Adrenal gland (tissue), 5 donors: Measurements from ENCODE around the gene CFLAR.

ENCODE experiments used
- POLR2A ChIP-seq, 2 donors: fragments of 450-650 bp; IDR thresholded peaks; one replicate each; pipeline ENCODE4 v1.6.1; 2017; ENCODE audit warnings: antibody characterized with exemption in 2 of 2, mild to moderate bottlenecking in 2 of 2, moderate library complexity in 1 of 2
- TF ChIP-seq, protein P1 (sequence below), 6 experiments: fragments of 450-650 bp in 4 of 6; fragments of 200-600 bp in 2 of 6; sonication (generic) in 1 of 6; IDR thresholded peaks; 1 replicate in 5 of 6; 2 replicates in 1 of 6; pipeline versions ENCODE4 v1.5.1 to v1.8.0; 2016 to 2021; ENCODE audit warnings: antibody characterized with exemption in 6 of 6, mild to moderate bottlenecking in 2 of 6, moderate library complexity in 1 of 6
- donor health status: DM: no; HTN: no; CAD: no.

DNA sequence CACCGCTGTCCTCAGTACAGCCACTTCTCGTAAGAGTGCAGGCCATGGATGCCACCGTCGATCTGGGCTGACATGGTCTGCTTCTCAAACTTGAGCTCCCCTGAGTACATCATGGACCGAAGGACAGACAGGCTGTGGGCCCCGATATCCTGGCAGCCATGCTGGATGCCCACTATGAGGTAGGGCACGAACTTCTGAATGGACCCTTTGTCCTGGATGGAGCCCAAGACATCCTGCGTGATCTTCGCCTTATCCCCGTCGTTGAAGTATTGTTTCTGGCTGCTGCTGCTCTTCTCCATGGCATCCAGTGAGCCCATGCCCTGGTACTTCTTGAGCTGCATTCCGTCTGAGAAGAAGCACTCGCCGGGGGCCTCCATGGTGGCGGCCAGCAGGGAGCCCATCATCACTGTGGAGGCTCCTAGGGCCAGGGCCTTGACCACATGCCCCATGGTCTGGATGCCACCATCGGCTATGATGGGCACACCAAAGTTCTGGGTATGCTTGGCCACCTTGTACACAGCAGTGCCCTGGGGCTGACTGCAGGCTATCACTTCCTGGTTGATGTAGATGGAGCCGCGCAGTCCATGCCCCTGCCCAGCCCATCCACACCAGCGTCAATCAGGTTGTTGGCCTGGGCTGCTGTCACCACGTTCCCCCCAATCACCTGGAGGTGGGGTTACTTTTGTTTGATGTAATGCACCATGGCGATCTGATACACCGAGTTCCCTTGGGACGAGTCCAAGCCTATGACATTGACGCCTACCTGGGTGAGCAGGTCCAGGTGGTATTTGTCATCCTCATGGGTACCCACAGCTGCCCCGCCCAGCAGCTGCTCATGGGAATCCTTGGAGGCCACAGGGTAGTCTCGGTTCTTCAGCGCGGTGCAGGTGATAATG is 21.8 kb downstream of the CFLAR start:
- TF ChIP-seq, protein P1, sequence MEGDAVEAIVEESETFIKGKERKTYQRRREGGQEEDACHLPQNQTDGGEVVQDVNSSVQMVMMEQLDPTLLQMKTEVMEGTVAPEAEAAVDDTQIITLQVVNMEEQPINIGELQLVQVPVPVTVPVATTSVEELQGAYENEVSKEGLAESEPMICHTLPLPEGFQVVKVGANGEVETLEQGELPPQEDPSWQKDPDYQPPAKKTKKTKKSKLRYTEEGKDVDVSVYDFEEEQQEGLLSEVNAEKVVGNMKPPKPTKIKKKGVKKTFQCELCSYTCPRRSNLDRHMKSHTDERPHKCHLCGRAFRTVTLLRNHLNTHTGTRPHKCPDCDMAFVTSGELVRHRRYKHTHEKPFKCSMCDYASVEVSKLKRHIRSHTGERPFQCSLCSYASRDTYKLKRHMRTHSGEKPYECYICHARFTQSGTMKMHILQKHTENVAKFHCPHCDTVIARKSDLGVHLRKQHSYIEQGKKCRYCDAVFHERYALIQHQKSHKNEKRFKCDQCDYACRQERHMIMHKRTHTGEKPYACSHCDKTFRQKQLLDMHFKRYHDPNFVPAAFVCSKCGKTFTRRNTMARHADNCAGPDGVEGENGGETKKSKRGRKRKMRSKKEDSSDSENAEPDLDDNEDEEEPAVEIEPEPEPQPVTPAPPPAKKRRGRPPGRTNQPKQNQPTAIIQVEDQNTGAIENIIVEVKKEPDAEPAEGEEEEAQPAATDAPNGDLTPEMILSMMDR (IDR thresholded peaks at IDR 0.05) = no peak
- no peak for TF ChIP-seq POLR2A (IDR thresholded peaks at IDR 0.05)
